HG02943 (cell line): Measurements from ENCODE around the gene TMPRSS3.

Source experiments
- ATAC-seq: cut with Tn5 transposase; IDR thresholded peaks from one replicate; pipeline ENCODE4 v1.9.1; 2021; ENCODE audit warnings: mild to moderate bottlenecking, low read depth, moderate library complexity; ENCODE audit not compliant: unreplicated experiment

Gene TMPRSS3

DNA sequence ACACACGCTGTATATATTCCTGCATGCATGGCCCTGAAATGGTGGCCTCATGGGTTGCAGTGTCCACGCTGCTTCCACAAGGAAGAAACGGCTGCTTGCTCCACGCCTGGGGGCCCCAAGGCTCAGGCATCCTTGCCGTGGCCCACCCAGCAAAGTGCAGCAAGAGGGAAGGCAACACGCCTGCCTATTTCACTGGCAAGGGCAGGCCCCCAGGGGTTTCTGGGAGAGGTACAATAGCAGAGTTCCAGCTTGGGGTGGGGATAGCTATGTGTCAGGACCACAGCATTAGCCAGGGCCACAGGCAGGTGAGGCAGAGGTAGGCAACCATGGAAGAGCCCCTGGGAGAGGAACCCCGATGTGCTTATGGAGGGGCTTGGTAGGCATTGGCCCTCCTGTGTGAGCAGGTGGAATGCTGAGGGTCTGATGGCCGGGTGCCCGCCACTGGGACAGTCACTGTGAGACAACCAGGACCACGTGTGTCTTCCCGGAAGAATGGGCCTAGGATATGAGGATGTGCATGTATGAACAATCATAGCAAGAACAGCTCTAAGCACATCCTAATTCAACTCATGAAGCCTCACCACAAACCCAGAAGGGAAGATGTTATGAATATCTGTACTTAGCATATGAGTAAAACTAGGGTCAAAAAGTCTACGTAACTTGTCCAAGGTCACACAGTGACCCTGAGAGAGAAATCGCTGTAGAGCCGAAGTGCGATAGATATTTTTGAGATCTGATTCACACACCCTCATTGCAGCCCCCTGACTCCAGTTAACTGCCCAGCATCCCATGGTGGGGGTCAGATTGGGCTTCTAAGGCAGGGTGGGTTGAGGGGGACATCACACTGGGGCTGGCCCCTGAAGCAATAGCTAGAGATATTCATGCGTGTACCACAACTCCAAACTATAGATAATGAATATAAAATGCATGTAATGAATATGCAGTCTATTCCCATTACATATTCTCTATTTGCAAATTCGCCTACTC lies 56.8 kb downstream of the TMPRSS3 start:
- ATAC-seq: no peak

DNA sequence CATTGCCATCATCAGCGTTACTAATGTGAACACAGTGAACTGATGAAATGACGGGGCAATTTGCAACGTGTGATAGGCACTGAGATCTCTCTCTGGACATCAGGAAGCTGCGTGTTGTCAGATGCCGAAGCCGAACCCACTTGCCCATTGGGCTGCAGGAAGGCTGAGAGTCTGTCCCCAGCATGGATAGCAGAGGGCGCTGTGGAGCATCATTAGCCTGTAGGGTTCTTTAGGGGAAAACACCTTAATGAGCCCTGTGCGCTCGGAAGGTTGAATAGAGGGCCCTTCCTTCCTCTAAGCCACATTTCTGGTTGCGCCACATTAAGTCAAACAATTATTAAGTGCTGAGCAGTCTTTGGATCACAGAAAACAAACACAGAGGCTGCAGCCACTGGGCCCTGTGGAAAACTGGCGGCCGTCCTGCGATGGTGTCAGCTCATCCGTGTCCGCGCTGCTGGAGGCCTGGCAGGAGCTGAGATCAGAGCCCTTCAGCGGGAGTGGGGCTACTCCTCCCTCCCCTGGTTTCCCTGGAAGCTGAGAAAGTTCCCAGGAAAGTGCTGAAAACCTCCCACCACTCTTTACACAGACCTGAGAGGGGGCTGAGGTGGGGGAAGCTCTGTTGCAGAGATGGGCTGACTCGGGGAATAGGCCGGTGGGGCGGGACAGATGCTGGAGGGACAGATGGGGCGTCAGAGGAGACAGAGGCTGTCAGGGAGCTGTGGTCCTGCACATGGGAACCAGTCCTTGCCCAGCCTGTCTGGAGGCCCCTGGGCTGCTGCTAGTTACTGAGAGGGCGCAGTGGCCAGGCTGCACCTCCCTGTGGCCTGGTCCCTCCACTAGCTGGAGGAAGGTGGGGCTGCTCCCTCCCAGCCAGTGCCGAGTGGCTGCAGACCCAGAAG lies 57.8 kb downstream of the TMPRSS3 start:
- ATAC-seq: no peak

- ATAC-seq: no peak
These were observed 58.6 kb downstream of the TMPRSS3 start for GRCh38 chr21:42337276-42337675.

DNA sequence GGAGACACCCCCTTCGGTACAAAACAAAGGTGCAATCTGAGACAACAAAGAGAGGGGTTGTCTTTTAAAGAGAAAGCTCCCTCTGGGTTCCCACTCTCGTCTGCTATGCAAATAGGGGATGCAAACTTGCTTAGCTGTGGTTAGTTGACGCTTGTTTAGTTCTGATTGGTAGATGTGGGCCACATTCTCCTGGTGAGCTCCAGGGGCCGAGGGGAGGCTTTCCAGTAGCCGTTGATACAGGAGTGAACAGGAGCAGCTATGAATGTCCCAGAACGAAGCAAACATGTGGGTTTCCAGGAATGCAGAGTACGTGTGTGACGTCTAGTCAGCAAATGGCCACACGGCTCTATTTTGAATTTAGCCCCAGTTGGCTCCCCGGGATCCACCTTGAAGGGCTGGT lies 59.8 kb downstream of the TMPRSS3 start:
- ATAC-seq: no peak

DNA sequence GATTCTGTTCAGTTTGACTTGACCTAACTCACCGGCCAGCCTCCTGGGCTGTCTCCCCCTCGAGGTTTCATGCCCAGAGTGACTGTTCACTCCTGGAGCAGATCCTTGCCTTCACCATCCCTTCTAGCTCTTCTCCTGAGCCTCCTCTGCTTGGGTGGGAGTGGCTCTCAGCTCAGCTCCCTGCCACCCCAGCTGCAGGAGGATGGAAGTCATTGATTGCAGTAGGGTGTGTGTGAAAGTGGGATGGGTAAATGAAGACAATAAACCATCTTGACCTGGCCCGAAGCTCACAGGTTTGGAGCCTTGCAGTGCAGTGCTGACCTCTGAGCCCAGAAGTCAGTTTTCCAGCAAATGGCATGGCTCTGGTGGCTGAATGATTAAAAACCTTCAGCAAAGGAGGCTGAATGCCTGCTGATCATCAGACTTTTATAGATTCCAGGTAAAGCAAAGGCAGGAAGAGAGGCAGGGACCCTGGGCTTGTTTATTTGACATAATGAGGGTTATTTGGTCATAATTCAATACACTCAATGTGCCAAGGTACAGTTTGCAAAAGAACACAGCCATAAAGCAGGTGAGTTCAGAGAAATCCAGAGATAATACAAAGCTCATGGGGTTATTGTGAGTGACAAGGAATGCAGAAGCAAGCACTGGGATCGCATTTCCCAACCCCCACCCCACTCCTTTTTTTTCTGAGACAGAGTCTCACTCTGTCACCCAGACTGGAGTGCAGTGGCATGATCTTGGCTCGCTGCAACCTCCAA lies 63.1 kb downstream of the TMPRSS3 start:
- no peak for ATAC-seq

GRCh38 chr21:42331660-42332059 lies 64.2 kb downstream of the TMPRSS3 start:
- ATAC-seq: no peak

- ATAC-seq: no peak
These were observed 65.2 kb downstream of the TMPRSS3 start for GRCh38 chr21:42330380-42331371.

- ATAC-seq: no peak
These were observed 71.0 kb downstream of the TMPRSS3 start for GRCh38 chr21:42324896-42325295.
